Posterior cingulate gyrus (tissue), 11 donors: ENCODE measurements around the gene GKN1.

Experiments used
- DNase-seq, 10 donors: peaks; one replicate each; pipeline versions ENCODE4 v3.0.0 to v3.0.0-alpha.2; 2020 to 2021; ENCODE audit warnings: mixed read lengths in 3 of 10
- intact Hi-C: fragments of 100-400 bp; cut with DNase I; formaldehyde crosslinking; loops from one replicate; pipeline ENCODE4 v1.15.1; 2023

GKN1 gene

DNA sequence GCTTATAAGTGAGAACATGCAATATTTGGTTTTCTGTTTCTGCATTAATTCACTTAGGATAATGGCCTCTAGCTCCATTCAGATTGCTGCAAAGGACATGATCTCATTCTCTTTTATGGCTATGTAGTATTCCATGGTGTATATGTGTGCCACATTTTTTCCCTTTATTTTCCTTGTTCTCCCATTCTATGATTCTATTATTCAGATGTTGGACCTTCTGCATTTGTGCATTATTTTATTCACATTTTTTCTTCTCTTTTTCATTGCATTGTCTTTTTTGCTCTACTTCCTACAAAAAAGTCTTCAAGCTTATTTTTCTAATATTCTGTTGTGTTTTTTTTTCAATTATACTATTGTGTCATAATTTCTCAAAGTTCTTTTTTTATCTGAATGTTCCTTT is 27.4 kb downstream of the GKN1 start:
- DNase-seq, result no peak
- intact Hi-C loops, result no loop called here

DNA sequence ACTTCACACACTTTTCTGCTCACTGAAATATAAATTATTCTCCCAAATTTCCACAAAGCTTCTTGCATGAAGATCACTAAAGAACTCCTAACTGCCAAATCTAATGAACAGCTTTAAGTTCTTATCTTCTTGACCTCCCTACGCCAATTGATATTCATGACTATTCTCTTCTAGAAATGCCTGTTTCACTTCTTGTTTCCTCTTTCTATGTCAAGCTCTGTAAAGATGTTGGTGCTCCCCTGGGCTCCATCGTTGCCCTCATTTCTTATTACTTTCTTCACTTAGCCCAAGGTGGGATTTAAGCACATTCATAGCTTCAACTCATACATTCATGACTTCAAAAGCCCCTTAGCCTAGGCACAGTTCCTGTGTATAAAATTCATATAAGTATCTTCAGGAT is 29.3 kb downstream of the GKN1 start:
- intact Hi-C loops, result no loop called here
- DNase-seq, result no peak

DNA sequence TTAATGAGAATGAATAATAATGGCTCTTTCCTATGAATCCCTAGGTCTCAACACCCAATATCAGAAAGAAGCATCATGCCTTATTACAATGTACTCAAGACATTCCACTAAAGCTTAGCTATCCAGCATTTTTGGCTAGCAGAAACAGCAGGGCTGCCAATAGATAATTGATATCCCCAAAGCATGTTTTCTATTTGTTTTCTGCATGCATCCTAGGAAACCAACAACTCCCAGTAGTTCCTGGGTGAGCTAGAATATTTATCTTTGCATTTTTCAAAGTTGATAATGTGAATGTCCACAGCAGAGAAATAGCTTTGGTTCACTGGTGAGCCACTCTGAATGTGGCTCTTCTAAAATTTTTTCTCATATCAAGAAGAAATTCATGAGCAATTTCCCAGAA is 32.7 kb downstream of the GKN1 start:
- DNase-seq, result no peak
- intact Hi-C loops, result no loop called here

DNA sequence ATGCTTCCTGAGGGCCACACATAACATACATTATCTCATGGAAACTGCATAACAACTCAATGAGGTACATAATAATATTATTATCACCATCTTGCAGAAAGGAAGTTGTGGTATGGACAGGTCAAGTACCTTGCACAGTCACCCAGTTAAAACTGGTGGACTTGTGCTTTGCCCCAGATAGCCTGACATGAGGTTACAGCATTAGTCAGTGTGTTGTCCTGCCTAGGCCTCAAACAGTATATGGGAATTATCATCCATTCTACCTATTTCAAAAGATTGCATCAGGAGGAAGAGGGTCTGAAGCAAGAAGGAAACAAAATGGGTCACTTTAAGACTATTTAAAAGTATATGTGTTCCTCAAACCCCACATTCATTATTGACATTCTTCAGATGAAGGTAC is 33.2 kb downstream of the GKN1 start:
- DNase-seq, result no peak
- intact Hi-C loops, result no loop called here

DNA sequence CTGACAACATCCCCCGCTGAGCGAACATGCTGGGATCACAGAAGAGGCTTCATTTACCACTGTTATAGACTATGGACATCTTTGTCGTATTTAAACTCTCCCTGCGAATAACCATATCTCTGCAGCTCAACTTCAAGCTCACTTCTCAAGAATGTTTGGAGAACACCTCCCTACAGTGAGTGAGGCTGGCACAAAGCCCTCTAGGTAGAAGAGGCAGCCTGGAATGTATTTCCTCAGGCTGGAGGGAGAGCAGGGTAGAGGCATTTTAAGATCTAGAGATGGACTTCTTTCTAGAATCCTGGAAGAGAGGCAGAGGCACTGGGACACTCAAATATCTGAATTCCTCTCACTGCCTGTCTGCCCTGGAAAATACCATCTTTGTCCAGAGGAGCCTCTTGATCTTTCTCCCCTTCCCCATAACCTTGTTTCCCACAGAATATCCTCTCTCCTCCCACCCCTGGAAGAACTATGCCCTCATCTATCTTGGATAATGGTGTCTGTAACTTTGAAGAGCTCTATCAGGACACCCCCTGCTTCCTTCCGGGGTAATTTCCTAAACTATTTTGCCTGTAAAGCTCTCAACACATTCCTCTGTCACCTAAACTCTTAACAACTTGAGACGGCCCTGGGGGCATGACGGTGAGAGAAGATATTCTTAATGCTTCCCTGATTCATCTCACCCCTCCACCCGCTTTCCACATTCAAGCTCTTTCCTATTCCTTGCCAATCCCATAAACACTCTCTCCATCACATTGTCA is 36.2 kb downstream of the GKN1 start:
- DNase-seq, result no peak
- intact Hi-C loops, result no loop called here

DNA sequence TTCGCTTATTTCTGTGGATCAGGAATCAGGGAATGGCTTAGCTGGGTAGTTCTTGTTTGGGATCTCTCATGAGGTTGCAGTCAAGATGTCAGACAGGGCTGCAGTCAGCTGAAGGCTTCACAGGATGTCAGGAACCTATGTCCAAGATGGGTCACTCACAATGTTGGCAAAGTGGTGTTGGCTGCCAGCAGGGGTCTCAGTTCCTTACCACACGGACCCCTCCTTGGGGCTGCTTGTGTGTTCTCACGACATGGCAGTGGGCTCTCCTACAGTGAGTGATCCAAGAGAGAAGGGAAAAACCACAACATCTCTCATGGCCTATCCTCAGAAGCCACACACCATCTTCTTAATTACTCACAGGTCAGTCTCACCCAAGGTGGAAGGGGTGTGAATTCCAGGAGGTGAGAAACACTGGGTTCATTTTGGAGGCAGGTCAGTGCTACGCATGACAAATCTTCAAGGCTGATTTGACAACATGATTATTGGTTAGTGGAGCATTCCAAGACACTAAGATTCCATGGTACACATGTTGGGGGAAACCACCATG is 37.2 kb downstream of the GKN1 start:
- intact Hi-C loops, result loop anchor here (2.0 kb wide), 1 partner anchor 295 kb away; no protein-coding TSS in a partner anchor
- no peak for DNase-seq

DNA sequence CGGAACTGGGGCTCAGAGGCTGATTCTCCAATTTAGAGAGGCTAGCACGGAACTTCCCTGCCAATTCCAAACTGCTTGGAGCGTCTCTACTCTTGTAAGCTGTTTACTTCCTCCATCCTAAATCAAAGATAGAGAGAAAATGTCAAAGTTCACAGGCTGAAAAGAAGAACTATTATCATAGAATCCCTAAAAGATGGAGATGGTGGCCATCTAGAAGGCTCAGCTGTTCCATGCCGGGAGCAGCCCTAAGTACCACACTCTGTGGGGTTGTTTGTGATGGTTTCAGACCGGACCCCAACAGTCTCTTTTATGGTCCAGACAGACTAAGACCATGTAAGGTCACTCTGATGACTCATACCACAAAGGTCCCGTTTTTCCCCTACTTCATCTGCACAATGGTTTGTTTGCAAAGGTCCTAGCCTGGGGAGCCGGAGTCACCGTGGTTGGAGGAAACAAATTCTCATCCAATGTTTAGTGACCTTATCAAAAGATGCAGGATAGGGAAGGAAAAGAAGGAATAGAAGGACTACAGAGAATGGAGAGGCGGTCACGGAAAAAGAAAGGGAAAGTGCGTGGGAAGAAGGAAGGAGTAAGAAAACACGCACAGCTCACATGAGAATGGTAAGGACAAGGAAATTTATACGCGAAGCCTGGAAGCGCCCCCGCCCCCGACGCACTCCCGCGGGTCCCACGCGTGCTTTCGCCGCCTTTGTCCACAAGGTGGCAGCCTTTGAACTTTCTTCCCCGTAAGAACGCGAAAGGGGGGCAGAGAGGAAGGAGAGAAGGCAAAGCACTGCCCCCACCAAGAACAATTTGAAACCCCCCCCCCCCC is 38.1 kb downstream of the GKN1 start:
- peak; percentile 54 to 93 (median 74) for DNase-seq
- intact Hi-C loops, result loop anchor here (2.0 kb wide), 1 partner anchor 294 kb away; no protein-coding TSS in a partner anchor

DNA sequence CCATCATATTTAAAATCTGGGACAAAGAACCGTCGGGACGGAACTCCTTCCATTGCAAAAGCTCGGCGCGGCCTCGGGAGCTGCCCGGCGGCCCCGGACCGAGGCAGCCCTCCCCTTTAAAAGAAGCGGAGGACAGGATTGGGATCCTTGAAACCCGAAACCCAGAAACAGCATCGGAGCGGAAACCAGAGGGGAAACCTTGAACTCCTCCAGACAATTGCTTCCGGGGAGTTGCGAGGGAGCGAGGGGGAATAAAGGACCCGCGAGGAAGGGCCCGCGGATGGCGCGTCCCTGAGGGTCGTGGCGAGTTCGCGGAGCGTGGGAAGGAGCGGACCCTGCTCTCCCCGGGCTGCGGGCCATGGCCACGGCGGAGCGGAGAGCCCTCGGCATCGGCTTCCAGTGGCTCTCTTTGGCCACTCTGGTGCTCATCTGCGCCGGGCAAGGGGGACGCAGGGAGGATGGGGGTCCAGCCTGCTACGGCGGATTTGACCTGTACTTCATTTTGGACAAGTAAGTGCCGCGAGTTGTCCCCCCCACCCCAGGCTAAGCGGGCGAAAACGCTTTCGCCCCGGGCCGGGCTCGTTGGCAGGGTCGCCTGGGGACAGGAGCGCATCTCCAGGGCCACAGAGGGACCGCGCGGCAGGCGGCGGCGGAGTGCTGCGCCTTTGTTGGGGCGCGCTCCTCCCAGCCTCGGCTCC is 38.9 kb downstream of the GKN1 start, which contains the start of gene ANTXR1:
Gene ANTXR1 (plus strand): TSS at position 38 of the 698 bp plus-strand sequence. CDS start 321 bp downstream, at position 359.
- intact Hi-C loops, result loop anchor here (2.0 kb wide), 1 partner anchor 294 kb away; no protein-coding TSS in a partner anchor
- DNase-seq, result peak; percentile 15 to 92 (median 57)

DNA sequence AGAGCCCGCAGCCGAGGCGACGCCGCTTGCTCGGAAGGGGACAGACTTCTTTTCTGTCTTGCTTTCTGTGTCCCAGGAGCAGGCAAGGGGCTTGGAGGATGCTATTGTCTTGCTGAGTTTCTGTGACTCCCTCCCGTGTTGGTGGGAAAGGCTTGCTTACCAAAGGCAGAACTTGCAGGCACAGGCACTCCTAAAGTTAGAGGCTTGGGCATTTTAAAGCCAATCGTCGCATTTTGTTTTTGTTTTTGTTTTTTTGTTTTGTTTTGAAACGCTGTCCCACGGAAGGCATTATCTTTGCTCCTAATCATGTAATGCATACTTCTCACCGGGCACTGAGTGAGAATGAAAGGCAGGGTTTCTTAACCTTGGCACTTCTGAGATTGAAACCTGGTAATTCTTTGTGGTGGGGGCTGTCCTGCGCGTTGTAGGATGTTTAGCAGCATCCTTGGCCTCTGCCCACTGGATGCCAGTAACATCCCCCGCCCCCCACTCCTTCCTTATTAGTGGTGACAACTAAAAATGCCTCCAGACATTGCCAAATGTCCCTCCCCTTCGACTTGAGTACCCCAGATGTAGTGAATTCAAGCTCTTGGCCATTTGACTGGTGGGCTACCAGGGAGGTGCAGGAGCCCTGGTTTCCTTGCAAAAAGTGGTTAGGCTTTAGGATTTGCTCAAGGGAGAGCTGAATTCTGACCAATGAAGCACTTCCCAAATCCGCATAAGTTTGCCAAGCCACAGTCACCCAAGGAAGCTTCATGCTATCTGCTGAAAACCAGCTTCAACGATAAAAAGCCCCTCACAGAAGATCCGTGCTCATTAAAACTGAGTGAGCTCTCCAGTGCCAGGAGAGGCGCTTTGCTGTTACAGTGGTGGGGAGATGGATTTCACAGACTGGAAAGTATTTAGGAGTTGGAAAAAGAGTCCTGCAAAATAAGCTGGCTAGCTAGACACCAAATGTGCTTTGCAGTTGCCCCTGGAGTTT is 39.7 kb downstream of the GKN1 start:
- intact Hi-C loops, result loop anchor here (2.0 kb wide), 1 partner anchor 293 kb away; no protein-coding TSS in a partner anchor
- DNase-seq, result no peak

DNA sequence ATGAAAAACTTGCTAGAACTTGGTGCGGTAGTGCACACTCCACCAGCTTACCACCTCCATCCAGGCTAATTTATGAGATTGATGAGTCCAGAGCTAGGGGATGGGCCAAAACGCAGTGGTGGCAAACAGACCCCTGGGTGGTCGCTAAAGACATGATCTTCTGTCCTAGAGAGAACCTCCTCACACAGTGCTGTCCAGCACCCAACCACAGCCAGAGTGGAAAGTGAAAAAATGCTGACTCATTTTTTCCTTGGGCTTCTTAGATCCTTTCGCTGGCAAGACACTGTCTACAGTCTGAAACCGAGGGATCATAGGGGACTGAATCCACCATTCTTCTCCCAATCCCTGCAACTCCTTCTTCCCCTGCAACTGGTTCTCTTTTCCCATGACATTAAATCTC is 42.6 kb downstream of the GKN1 start:
- intact Hi-C loops, result no loop called here
- peak in 1 of 10 donors; percentile 59 for DNase-seq

DNA sequence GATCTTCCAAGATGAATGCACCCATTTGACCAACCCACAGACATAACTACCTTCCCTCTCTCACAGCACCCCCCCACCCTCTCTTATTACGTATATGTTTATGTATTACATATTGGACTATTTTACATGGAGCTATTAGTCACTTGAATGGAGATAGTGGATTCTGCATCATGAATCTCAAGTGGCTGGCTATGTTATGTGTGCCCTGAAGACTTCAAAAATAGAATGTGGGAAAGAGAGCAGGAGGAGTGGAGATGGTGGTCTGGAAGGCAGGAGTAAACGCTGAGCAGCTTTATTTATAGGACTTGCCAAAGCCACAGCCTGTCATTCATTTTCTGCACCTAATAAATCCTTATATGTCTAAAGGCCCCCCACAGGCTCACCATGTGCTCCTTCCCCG is 43.4 kb downstream of the GKN1 start:
- intact Hi-C loops, result no loop called here
- DNase-seq, result no peak

DNA sequence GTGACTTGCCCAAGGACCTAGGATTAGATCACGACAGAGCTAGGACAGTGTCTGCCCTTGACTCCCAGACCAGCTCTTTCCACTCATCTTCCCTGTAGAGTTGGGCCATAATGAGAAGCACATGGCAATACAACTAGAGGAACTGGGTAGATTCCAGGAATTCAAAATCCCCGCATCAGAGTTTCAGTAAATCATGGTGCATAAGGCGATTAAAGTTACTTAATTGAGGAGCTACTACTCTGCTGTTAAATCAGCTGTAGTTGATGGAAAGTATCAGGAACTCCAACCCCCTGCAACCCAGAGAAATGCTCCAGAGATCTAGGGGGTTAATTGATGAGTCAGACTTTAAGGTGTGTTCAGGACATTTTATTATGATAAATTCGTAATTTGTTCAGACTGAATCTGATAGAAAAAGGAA is 44.3 kb downstream of the GKN1 start:
- DNase-seq, result no peak
- intact Hi-C loops, result no loop called here

DNA sequence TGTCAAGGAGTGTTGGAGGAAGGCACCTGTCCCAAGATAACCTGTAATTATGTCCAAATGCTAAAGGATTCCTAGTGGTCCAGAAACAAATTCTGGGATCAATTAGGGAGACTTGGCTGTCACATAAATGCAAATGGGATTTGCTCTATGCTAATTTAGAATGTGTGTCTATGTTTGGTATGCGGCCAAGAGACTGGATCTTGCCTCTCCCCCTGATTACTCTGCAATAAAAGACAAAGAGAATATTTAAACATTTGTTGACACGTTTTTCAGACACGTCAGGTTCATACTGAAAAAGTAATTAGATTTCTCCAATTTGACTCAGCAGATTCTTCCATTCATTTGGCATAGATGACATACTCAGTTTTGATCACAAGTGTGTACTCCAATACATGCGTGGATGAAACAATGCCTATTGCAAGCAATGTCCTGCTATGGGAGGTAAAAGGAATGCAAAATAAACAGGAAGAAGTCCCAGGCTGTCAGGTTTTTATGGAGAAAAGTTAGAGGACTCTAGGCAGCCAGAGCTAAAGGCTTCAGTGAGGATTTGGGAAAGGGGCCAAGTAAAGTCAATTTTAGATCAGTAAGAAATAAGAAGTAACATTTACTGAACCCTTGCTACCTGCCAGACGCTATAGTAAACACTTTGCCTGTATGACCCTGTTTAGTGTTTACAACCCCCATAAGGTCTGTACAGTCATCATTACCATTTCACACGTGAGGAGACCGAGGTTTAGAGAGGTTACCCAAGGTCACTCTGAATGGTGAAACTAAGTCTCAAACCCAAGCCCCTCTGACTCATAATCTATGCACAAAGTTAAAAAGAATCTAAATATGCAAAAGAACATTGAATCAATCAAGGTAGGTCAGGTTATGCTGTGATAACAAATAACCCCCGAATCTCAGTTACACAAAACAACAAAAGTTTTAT is 46.3 kb downstream of the GKN1 start:
- intact Hi-C loops, result no loop called here
- no peak for DNase-seq

DNA sequence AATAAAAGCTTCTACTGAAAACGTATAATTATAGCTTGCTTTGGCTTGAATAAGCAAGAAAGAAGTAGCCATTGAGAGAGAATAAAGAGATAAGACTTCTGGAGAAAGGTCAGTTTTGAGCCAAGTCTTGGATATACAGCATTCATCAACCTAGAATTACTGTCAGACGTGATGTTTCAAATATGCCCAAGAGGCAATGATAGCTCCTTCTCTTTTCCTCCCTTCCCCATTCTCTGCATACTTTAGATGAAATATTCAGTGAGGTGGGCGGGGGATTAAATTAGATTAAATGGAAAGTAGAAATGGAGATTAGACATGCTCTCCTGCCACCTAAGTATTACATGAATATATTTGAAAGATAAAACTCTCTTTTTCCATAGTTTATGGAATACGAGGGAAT is 47.3 kb downstream of the GKN1 start:
- no peak for DNase-seq
- intact Hi-C loops, result no loop called here

DNA sequence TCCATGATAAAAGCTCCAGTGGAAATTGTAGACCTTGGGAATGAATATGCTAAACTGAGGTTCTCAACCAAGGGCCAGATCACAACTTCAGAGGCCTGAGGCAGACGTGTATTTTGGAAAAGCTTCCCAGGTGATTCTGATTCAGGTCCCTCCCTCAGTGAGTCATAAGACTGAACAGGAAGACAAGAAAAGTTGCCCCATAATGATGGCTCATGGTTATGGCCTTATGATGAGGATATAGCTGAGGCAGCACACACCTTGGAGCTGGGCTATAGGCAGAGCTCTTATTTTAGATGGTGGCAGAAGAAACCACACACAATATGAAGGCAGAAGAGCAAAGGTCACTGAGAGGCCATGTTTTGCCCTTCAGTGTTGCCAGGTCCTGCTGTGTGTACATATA is 48.1 kb downstream of the GKN1 start:
- no peak for DNase-seq
- intact Hi-C loops, result no loop called here

DNA sequence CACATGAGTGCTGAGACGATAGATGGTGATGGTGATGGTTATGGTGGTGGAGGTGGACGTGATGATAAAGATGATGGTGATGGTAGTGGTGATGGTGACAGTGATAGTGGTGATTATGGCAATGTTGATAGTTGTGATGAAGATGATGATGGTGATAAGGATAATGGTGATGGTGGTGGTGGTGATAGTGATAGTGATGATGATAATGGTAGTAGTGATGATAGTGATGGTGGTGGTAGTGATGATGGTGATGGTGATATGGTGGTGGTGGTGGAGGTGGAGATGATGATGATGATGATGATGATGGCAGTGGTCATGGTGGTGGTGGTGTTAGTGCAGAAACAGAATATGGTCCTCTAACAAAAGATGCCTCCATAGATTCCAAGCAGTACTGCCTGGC is 48.8 kb downstream of the GKN1 start:
- DNase-seq, result no peak
- intact Hi-C loops, result no loop called here

DNA sequence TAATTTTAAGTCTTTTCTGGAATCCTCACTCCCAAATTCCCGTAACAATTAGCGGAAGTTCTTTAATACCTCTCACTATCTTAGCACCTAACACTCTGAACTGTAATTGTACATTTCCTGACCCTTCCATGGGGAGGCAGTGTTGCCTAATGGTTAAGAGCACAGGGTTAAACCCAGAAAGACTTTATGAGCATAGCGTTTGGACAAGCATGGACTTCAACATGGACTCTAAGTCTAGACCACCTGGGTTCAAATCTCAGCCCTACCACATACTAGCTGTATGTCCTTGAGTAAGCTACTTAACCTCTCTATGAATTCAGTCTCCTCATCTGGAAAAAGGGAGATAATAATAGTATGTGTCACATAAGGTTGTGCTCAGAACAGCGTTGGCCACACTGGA is 51.6 kb downstream of the GKN1 start:
- DNase-seq, result no peak
- intact Hi-C loops, result loop anchor here (5.0 kb wide), 1 partner anchor 281 kb away; no protein-coding TSS in a partner anchor
